ENCODE measurements around the gene NT5C3A. TPM values are rescaled to one million over a fixed set of nuclear protein-coding genes. Genes with fewer than 3 reads are reported as not detected.

The NT5C3A gene
- total and polyA plus RNA-seq, 9 donors, result 18.5 to 32.4 (median 24.0) TPM

- Histone ChIP-seq H3K27ac (ENCODE audit: low read length) (no peak overlapping the region), H3K9me3 (replicated peaks; ENCODE audit: control insufficient read depth, low read depth, low read length) (no peaks in the 10 kb centered on the region), H3K4me3 (ENCODE audit: low read length) (no peak overlapping the region), H3K27me3 (ENCODE audit: control insufficient read depth, insufficient read depth, low read length) (no peaks in the 10 kb centered on the region), H3K4me1 (ENCODE audit: control insufficient read depth, insufficient read depth, low read length) (peaks cover 2% of the 10 kb centered on the region), H3K36me3 (ENCODE audit: control insufficient read depth, insufficient read depth, low read length) (no peaks in the 10 kb centered on the region)
- WGBS (ENCODE audit: insufficient coverage), result 90% methylated on average over 3 of the region's 6 CpGs
- no peak for DNase-seq
Measured at GRCh38 chr7:33043501-33044400, 18.8 kb downstream of the NT5C3A start.

- Histone ChIP-seq H3K36me3 (ENCODE audit: control insufficient read depth, insufficient read depth, low read length) (no peaks in the 10 kb centered on the region), H3K27me3 (ENCODE audit: control insufficient read depth, insufficient read depth, low read length) (no peaks in the 10 kb centered on the region), H3K27ac (ENCODE audit: low read length) (no peak overlapping the region), H3K4me1 (ENCODE audit: control insufficient read depth, insufficient read depth, low read length) (peaks cover 2% of the 10 kb centered on the region), H3K9me3 (replicated peaks; ENCODE audit: control insufficient read depth, low read depth, low read length) (no peaks in the 10 kb centered on the region), H3K4me3 (ENCODE audit: low read length) (no peak overlapping the region)
- DNase-seq, result no peak
- WGBS (ENCODE audit: insufficient coverage), result 100% methylated on average over 1 of the region's 8 CpGs
Measured at GRCh38 chr7:33041631-33042428, 20.7 kb downstream of the NT5C3A start.

GRCh38 chr7:33040803-33041516, 21.6 kb downstream of the NT5C3A start:
- peaks cover 2% of the 10 kb centered on the region for H3K4me1 ChIP-seq (ENCODE audit: control insufficient read depth, insufficient read depth, low read length)
- no peak overlapping the region for H3K27ac ChIP-seq (ENCODE audit: low read length)
- no peak for DNase-seq
- WGBS (ENCODE audit: insufficient coverage), result 77% methylated on average over 3 of the region's 9 CpGs
- no peaks in the 10 kb centered on the region for H3K9me3 ChIP-seq (replicated peaks; ENCODE audit: control insufficient read depth, low read depth, low read length)
- H3K27me3 ChIP-seq (ENCODE audit: control insufficient read depth, insufficient read depth, low read length), result no peaks in the 10 kb centered on the region
- no peaks in the 10 kb centered on the region for H3K36me3 ChIP-seq (ENCODE audit: control insufficient read depth, insufficient read depth, low read length)
- H3K4me3 ChIP-seq (ENCODE audit: low read length), result no peak overlapping the region

- H3K9me3 ChIP-seq (replicated peaks; ENCODE audit: control insufficient read depth, low read depth, low read length), result no peaks in the 10 kb centered on the region
- peak overlapping the region; percentile 18 for H3K4me3 ChIP-seq (ENCODE audit: low read length)
- no CpG with 5 or more reads among the region's 1 CpG for WGBS (ENCODE audit: insufficient coverage)
- no peaks in the 10 kb centered on the region for H3K27me3 ChIP-seq (ENCODE audit: control insufficient read depth, insufficient read depth, low read length)
- no peaks in the 10 kb centered on the region for H3K36me3 ChIP-seq (ENCODE audit: control insufficient read depth, insufficient read depth, low read length)
- no peak for DNase-seq
- H3K27ac ChIP-seq (ENCODE audit: low read length), result peak overlapping the region; percentile 10
- peaks cover 2% of the 10 kb centered on the region for H3K4me1 ChIP-seq (ENCODE audit: control insufficient read depth, insufficient read depth, low read length)
Measured at GRCh38 chr7:33039903-33040292, 22.7 kb downstream of the NT5C3A start.

- Histone ChIP-seq H3K9me3 (replicated peaks; ENCODE audit: control insufficient read depth, low read depth, low read length) (no peaks in the 10 kb centered on the region), H3K4me1 (ENCODE audit: control insufficient read depth, insufficient read depth, low read length) (peaks cover 2% of the 10 kb centered on the region), H3K36me3 (ENCODE audit: control insufficient read depth, insufficient read depth, low read length) (no peaks in the 10 kb centered on the region), H3K27me3 (ENCODE audit: control insufficient read depth, insufficient read depth, low read length) (no peaks in the 10 kb centered on the region), H3K4me3 (ENCODE audit: low read length) (peak overlapping the region; percentile 18), H3K27ac (ENCODE audit: low read length) (peak overlapping the region; percentile 10)
- no CpG with 5 or more reads among the region's 5 CpGs for WGBS (ENCODE audit: insufficient coverage)
- DNase-seq, result peak; percentile 62
Measured at GRCh38 chr7:33039257-33039902, 23.2 kb downstream of the NT5C3A start.

- Histone ChIP-seq H3K27ac (ENCODE audit: low read length) (peak overlapping the region; percentile 31), H3K4me3 (ENCODE audit: low read length) (no peak overlapping the region), H3K27me3 (ENCODE audit: control insufficient read depth, insufficient read depth, low read length) (no peaks in the 10 kb centered on the region), H3K9me3 (replicated peaks; ENCODE audit: control insufficient read depth, low read depth, low read length) (no peaks in the 10 kb centered on the region), H3K36me3 (ENCODE audit: control insufficient read depth, insufficient read depth, low read length) (no peaks in the 10 kb centered on the region), H3K4me1 (ENCODE audit: control insufficient read depth, insufficient read depth, low read length) (peaks cover 2% of the 10 kb centered on the region)
- peak; percentile 25 for DNase-seq
- WGBS (ENCODE audit: insufficient coverage), result no CpG with 5 or more reads among the region's 2 CpGs
Measured at GRCh38 chr7:33038639-33039038, 23.9 kb downstream of the NT5C3A start.

GRCh38 chr7:33035776-33036175, 26.8 kb downstream of the NT5C3A start:
- Histone ChIP-seq H3K27me3 (ENCODE audit: control insufficient read depth, insufficient read depth, low read length) (no peaks in the 10 kb centered on the region), H3K4me3 (ENCODE audit: low read length) (no peak overlapping the region), H3K4me1 (ENCODE audit: control insufficient read depth, insufficient read depth, low read length) (peaks cover under 1% of the 10 kb centered on the region), H3K9me3 (replicated peaks; ENCODE audit: control insufficient read depth, low read depth, low read length) (no peaks in the 10 kb centered on the region), H3K36me3 (ENCODE audit: control insufficient read depth, insufficient read depth, low read length) (no peaks in the 10 kb centered on the region), H3K27ac (ENCODE audit: low read length) (no peak overlapping the region)
- no CpG with 5 or more reads among the region's 2 CpGs for WGBS (ENCODE audit: insufficient coverage)
- no peak for DNase-seq

GRCh38 chr7:33024189-33024757, 38.3 kb downstream of the NT5C3A start:
- DNase-seq, result no peak
- 80% methylated on average over 1 of the region's 4 CpGs for WGBS (ENCODE audit: insufficient coverage)
- no peak overlapping the region for H3K27ac ChIP-seq (ENCODE audit: low read length)
- no peaks in the 10 kb centered on the region for H3K4me1 ChIP-seq (ENCODE audit: control insufficient read depth, insufficient read depth, low read length)
- no peaks in the 10 kb centered on the region for H3K9me3 ChIP-seq (replicated peaks; ENCODE audit: control insufficient read depth, low read depth, low read length)
- no peak overlapping the region for H3K4me3 ChIP-seq (ENCODE audit: low read length)
- H3K27me3 ChIP-seq (ENCODE audit: control insufficient read depth, insufficient read depth, low read length), result no peaks in the 10 kb centered on the region
- H3K36me3 ChIP-seq (ENCODE audit: control insufficient read depth, insufficient read depth, low read length), result peaks cover 13% of the 10 kb centered on the region

- H3K27me3 ChIP-seq (ENCODE audit: control insufficient read depth, insufficient read depth, low read length), result no peaks in the 10 kb centered on the region
- peaks cover 23% of the 10 kb centered on the region for H3K36me3 ChIP-seq (ENCODE audit: control insufficient read depth, insufficient read depth, low read length)
Measured at GRCh38 chr7:33012364-33012763, 50.2 kb downstream of the NT5C3A start.

More at GRCh38 chr7:33012364-33012763, 50.2 kb downstream of the NT5C3A start:
- no peaks in the 10 kb centered on the region for H3K9me3 ChIP-seq (replicated peaks; ENCODE audit: control insufficient read depth, low read depth, low read length)
- H3K4me3 ChIP-seq (ENCODE audit: low read length), result no peak overlapping the region
- H3K27ac ChIP-seq (ENCODE audit: low read length), result no peak overlapping the region
- no peaks in the 10 kb centered on the region for H3K4me1 ChIP-seq (ENCODE audit: control insufficient read depth, insufficient read depth, low read length)
- DNase-seq, result no peak
